Activated naive CD8-positive, alpha-beta T cell (primary cell): ENCODE data around the gene ABHD17C.

Source experiments
- H3K27ac Mint-ChIP-seq: one replicate; pipeline ENCODE4 v1.8.0; 2021; ENCODE audit warnings: mixed read lengths
- H3K27me3 Mint-ChIP-seq: one replicate; pipeline ENCODE4 v1.8.0; 2021; ENCODE audit warnings: mixed read lengths
- H3K36me3 Mint-ChIP-seq: one replicate; pipeline ENCODE4 v1.8.0; 2021; ENCODE audit warnings: mixed read lengths
- H3K4me1 Mint-ChIP-seq: one replicate; pipeline ENCODE4 v1.8.0; 2021; ENCODE audit warnings: low read depth, mixed read lengths
- H3K4me3 Mint-ChIP-seq: one replicate; pipeline ENCODE4 v1.8.0; 2021; ENCODE audit warnings: mild to moderate bottlenecking, mixed read lengths
- H3K9me3 Mint-ChIP-seq: one replicate; pipeline ENCODE4 v1.8.0; 2021; ENCODE audit warnings: low read depth, mixed read lengths

Gene ABHD17C

DNA sequence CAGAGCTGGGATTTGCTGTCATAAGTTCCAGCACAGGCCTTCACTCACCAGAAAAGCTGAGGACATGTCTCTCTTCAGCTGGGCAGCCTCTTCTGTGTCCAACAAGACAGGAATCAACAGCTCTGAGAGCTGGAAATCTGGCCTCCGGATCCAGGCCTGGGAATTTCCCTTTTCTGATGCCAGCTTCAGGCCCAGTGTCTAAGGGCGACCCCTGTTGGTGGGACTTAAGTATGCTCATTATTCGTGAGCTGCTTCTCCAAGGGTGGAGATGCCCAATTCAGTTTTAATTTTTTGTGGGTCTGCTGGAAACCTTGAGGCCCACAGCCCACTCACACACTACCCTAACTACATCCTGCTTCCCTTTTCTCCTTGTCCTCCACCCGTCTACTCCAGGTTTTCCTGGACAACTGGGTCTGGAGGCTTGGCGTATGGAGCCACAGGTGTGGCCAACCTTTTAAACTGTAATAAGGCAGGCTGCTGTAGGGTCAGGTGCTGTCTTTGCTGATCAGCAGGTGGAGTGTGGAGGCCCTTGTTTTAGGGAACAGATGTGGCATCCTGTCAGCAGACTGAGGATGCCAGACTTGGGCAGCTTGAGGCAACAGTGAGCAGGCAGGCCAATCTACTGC lies 81.4 kb downstream of the ABHD17C start:
- Mint-ChIP-seq H3K27me3 (peaks cover 23% of the 10 kb centered on the region), H3K36me3 (no peaks in the 10 kb centered on the region), H3K4me3 (no peak overlapping the region), H3K27ac (no peak overlapping the region), H3K4me1 (peaks cover 7% of the 10 kb centered on the region), H3K9me3 (no peaks in the 10 kb centered on the region)

DNA sequence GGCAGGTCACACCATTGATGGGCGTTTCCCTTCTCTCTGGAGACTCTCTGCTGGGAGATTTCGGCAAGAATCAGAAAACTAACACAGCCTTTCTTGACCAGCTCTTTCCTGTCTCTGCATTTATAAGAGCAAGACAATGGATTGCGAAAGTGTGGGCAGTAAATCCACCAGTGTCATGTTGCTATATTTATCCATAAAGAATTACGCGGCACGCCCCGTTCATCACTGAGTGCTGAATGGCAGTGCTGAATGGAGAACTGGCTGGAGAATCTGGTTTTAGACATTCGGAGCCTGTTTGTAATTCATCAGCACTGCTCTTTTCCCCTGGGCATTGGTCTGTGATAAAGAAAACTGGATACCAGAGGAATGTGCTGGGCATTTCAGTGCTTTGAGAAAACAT lies 82.0 kb downstream of the ABHD17C start:
- Mint-ChIP-seq H3K9me3 (no peaks in the 10 kb centered on the region), H3K4me1 (peaks cover 7% of the 10 kb centered on the region), H3K36me3 (no peaks in the 10 kb centered on the region), H3K27ac (no peak overlapping the region), H3K4me3 (no peak overlapping the region), H3K27me3 (peaks cover 29% of the 10 kb centered on the region)

DNA sequence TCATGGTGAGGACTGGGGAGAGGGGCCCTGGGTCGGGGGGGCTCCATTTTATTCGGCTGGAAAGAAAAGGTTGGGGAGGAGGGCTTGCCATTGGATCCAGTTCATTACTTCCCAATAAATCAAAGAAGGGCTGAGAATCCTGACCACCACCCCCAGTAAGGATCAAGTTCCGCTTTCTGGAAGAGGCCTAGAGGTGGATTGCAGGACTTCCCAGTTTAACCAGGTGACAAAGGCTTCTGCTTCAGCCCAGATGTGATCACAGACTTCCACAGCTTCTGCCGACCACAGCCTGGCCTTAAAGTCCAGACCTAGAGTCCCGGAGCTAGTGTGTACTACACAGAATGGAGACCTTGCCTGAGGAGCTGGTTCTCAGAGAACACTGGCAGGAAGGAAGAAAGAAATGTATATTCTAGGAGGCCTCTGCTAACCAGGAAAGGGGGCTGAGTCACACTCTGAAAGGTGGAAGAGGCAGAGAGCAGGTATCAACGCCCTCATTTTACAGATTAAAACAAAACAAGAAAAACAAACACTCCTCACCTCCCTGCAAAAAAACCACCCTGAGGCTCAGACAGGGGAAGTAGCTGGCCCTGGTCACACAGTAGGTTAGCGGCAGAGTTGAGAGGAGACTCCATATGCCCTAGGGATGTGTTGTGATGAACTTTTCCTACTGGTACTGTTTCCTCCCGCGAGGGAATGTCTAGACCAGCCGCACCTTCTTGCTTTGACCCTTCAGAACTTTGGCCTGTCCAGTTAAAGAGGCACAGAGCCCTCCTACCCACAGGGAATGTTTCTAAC lies 82.9 kb downstream of the ABHD17C start:
- Mint-ChIP-seq H3K36me3 (no peaks in the 10 kb centered on the region), H3K4me3 (peak overlapping the region; percentile 33), H3K4me1 (peaks cover 11% of the 10 kb centered on the region), H3K9me3 (no peaks in the 10 kb centered on the region), H3K27ac (no peak overlapping the region), H3K27me3 (peaks cover 30% of the 10 kb centered on the region)

DNA sequence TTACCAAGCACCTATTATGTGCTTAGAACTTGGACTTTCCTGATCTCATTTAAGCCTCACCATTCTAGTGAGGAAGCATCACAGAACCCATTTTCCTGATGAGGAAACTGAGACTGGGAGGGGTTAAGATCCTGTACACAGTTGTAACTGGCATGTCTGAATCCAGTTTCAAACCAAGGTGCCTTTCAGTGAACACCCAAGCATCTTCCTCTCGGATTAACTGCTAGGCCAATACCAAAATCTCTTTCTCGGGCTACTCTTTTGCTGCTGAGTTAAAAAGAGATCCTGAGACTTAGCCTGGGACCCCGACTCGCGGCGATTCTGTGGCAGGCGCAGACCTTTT lies 83.5 kb downstream of the ABHD17C start:
- Mint-ChIP-seq H3K36me3 (no peaks in the 10 kb centered on the region), H3K27ac (no peak overlapping the region), H3K27me3 (peaks cover 30% of the 10 kb centered on the region), H3K9me3 (no peaks in the 10 kb centered on the region), H3K4me3 (no peak overlapping the region), H3K4me1 (peaks cover 16% of the 10 kb centered on the region)

DNA sequence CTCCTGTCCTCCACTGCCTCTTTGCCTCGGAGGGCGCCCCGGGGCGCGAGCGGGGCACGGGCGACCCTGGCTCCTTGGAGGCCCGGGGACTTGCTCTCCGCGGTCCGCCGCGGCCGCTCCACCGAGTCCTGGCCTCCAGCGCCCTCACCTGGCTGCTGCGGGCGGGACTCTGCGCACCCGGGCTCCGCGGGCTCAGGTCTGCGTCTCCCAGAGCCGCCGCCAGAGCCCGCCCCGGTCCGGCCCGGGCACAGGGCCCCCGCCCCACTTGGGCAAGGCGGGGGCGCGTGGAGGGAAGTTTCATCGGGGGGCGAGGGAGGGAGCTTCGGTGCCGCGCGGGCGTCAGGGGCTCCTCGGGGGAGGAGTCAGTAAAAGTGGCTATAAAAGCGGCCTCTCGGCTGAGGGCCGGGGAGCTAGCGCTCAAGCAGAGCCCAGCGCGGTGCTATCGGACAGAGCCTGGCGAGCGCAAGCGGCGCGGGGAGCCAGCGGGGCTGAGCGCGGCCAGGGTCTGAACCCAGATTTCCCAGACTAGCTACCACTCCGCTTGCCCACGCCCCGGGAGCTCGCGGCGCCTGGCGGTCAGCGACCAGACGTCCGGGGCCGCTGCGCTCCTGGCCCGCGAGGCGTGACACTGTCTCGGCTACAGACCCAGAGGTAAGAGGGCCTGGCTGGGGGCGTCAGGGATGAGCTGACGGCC lies 84.0 kb downstream of the ABHD17C start, which contains the start of gene CEMIP:
Gene CEMIP (plus strand): TSS at position 407 of the 694 bp plus-strand sequence. CDS start 94,510 bp downstream, outside the sequence.
- peaks cover 30% of the 10 kb centered on the region for H3K27me3 Mint-ChIP-seq
- peak within 1 kb of the TSS; percentile 73 for H3K4me3 Mint-ChIP-seq
- H3K9me3 Mint-ChIP-seq: no peaks in the 10 kb centered on the region
- H3K36me3 Mint-ChIP-seq: no peaks in the 10 kb centered on the region
- peaks cover 19% of the 10 kb centered on the region for H3K4me1 Mint-ChIP-seq
- no peak within 1 kb of the TSS for H3K27ac Mint-ChIP-seq

DNA sequence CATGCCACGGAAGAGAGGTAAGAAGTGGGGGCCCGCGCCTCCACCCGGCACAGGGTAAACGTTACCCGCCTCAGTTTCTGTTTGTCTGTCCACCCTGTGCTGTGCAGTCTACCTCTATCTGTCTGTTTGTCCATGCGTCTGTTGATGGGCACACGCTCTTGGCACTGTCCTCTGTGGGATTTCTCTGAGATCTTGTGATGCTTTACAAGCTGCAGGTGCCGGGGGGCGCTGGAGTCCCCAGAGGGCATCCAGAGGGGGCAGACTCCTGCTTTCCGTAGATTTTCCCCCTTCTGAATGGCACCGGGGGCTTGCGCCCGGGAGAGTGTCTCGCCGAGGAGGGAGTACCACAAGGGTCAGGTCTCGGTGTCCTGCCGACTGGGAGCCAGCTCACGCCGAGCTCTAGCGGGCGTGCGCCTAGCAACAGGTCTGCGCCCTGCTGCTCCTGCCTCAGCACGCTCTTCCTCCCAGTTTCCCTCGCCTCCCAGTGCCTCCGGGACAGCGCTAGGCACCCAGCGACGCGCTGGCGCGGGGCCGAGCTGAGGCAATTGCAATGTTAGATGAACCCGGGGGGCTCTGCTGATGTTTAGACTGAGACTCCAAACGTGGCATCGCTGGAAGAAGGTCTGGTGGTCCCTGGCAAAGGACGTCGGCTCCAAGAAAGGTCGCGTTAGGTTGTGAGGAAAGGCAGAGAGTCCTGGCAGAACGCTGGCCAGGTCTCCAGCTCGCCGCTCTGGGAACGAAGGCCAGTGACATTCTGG lies 84.7 kb downstream of the ABHD17C start:
- peaks cover 19% of the 10 kb centered on the region for H3K4me1 Mint-ChIP-seq
- no peaks in the 10 kb centered on the region for H3K9me3 Mint-ChIP-seq
- peaks cover 29% of the 10 kb centered on the region for H3K27me3 Mint-ChIP-seq
- peak overlapping the region; percentile 73 for H3K4me3 Mint-ChIP-seq
- no peaks in the 10 kb centered on the region for H3K36me3 Mint-ChIP-seq
- no peak overlapping the region for H3K27ac Mint-ChIP-seq

DNA sequence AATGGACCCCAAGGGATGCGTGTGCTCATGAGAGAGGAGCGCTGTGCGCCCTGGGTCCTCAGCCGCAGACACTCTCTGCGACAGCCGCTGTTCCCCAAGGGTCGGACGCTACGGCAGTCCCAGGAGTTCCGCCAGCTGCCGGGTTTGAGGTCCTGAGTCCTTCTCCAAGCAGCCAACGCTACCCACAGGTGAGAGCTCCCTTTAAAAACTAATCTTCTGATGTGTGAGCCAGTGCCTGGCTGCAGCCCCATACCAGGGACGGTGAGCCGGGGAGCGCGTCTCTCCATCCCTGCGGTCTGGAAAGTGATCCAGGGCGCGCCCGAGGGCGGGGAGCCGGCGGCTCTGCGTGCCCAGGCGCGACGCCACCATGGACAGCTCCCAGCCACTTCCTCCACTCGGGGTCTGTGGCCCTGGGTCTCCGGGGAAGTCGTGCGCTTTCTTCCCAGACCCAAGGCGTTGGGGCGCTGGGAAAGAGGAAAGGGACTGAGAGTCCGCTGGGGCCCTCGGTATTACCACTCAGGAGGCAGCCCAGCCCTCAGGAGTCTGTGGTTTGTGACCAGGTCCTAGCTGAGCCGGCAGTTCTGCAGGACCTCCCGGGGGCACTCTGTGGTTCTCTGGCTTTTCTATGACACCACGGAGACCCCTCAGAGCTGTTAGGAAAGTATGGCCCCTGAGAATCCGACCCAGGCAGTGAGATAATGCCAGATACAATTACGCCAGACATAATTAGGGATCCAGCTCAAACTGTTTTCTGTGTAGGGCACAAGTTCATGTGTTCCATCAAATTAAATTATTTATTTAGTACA lies 85.5 kb downstream of the ABHD17C start:
- Mint-ChIP-seq H3K36me3 (no peaks in the 10 kb centered on the region), H3K9me3 (no peaks in the 10 kb centered on the region), H3K27ac (no peak overlapping the region), H3K27me3 (peaks cover 29% of the 10 kb centered on the region), H3K4me3 (peak overlapping the region; percentile 73), H3K4me1 (peaks cover 19% of the 10 kb centered on the region)

DNA sequence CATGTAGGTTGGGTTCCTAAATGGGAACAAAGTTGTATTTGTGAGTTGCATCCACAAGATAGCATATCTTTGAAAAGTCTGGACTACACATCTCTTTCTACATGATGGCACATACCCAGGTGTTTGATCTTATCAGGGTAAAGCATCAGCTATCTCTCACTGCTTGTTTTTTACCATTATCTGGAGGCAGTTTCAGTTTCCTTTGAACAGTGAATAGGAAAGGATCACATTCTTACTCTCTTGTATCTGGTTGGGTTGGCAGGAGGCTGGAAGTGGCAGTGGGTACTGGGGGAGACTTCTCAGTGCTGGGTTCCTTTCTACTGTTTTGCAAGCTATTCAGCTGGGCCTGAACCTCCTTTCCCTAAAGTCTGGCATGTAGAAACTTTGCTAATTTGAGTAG lies 88.2 kb downstream of the ABHD17C start:
- H3K4me1 Mint-ChIP-seq: peaks cover 19% of the 10 kb centered on the region
- H3K4me3 Mint-ChIP-seq: no peak overlapping the region
- H3K27ac Mint-ChIP-seq: no peak overlapping the region
- H3K27me3 Mint-ChIP-seq: peaks cover 22% of the 10 kb centered on the region
- H3K36me3 Mint-ChIP-seq: no peaks in the 10 kb centered on the region
- no peaks in the 10 kb centered on the region for H3K9me3 Mint-ChIP-seq

DNA sequence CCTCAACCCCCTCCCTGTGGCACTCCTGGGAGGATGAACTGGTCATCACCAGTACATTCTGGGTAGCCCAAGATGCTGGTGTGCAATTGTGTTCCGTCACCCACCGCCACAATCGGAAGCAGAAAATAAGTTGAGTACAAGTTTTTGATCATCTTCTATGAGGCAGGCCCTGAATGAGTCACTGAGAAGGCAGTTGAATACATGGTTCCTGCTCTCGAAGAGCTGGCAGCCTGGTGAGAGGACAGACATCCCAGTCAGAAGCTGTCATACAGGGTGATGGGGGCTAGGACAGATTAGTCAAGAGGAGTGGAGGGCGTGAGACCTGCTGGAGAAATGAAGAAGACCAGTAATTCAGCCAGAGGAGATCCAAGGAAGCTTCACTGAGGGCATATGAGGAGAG lies 90.2 kb downstream of the ABHD17C start:
- H3K9me3 Mint-ChIP-seq: no peaks in the 10 kb centered on the region
- H3K4me3 Mint-ChIP-seq: no peak overlapping the region
- peaks cover 10% of the 10 kb centered on the region for H3K27me3 Mint-ChIP-seq
- H3K27ac Mint-ChIP-seq: no peak overlapping the region
- H3K4me1 Mint-ChIP-seq: peaks cover 12% of the 10 kb centered on the region
- no peaks in the 10 kb centered on the region for H3K36me3 Mint-ChIP-seq

DNA sequence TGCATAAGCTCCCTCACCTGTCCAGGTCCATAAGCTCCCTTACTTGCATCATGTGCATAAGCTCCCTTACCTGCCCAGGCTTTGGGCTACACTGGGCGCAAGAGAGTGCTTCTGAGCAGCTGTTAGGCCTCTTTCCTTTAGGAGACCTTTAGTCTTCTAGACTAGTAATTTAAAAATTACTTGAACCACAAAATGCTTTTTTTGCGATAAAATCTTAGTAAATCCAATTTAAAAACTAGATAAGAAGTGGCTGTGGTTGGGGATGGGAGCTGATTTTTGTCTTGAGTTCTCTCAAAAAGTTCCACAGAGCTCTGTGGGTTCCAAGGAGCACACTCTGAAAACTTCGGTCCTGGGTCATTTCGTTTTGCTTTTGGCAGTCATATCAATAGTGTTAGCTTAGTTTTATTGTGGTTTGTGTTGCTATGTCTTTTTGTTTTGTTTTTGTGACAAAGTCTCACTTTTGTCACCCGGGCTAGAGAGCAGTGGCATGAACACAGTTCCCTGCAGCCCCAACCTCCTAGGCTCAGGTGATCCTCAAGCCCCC lies 90.8 kb downstream of the ABHD17C start:
- Mint-ChIP-seq H3K27me3 (peaks cover 9% of the 10 kb centered on the region), H3K36me3 (no peaks in the 10 kb centered on the region), H3K9me3 (no peaks in the 10 kb centered on the region), H3K27ac (no peak overlapping the region), H3K4me1 (peaks cover 12% of the 10 kb centered on the region), H3K4me3 (no peak overlapping the region)

DNA sequence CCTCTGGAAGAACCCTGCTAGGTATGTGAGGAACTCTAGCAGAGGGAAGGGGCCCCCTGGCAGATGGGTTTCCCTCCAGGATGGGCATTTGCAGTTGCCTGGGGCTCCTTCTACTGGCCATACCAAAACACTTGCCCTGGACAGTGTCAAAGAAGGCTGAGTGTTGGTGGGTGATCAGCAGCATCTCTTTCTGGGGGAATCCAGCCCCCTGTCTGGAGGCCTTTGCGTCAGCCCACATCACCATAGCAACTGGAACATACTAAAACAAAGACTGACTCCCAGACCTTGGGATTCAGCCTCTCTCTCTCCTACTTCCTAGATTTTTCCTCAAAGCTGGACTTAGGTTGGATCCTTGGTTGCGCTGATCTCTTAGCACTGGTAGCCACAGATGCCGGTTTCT lies 92.2 kb downstream of the ABHD17C start:
- Mint-ChIP-seq H3K27ac (no peak overlapping the region), H3K27me3 (no peaks in the 10 kb centered on the region), H3K9me3 (no peaks in the 10 kb centered on the region), H3K4me1 (peaks cover 12% of the 10 kb centered on the region), H3K36me3 (no peaks in the 10 kb centered on the region), H3K4me3 (no peak overlapping the region)

DNA sequence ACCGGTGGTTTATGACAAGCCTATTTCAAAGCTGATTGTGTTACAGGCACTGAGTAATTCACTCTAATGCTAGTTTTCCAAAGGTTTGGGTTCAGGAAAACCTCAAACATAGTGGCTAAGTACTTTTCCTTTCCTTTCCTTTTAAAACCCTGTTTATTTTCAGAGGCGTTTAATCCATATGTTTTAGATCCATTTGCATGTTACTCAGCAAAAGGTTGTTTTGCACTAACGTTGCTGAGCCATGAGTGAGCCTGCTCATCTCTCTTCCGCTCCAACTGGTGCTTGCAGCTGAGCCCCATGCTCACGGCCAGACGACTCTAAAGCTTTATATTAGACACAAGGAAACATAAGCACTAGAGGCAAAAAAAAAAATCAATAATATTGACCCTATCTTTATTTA lies 93.4 kb downstream of the ABHD17C start:
- H3K4me3 Mint-ChIP-seq: no peak overlapping the region
- no peak overlapping the region for H3K27ac Mint-ChIP-seq
- H3K9me3 Mint-ChIP-seq: no peaks in the 10 kb centered on the region
- H3K4me1 Mint-ChIP-seq: peaks cover 3% of the 10 kb centered on the region
- H3K27me3 Mint-ChIP-seq: peaks cover under 1% of the 10 kb centered on the region
- no peaks in the 10 kb centered on the region for H3K36me3 Mint-ChIP-seq

DNA sequence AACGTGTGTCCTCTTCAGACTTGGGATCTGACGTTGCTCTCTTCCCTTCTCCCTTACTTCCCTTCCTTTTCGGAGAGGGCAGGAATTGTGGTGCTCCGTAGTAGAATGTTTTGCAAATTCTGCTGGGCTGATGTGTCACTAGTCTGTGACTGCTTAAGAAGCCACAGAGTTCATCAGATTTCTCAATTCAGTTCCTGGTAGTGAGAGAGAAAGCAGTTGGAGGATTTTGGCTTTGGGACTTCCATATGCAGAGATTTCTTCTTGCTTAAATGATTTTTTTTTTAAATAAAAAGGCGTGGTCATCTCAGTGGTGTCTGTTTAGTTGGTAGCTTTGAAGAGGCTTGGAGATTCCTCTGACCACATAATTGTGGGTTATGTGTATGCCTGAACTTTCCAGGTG lies 94.2 kb downstream of the ABHD17C start:
- Mint-ChIP-seq H3K9me3 (no peaks in the 10 kb centered on the region), H3K27me3 (peaks cover 2% of the 10 kb centered on the region), H3K4me1 (no peaks in the 10 kb centered on the region), H3K36me3 (no peaks in the 10 kb centered on the region), H3K27ac (no peak overlapping the region), H3K4me3 (no peak overlapping the region)

DNA sequence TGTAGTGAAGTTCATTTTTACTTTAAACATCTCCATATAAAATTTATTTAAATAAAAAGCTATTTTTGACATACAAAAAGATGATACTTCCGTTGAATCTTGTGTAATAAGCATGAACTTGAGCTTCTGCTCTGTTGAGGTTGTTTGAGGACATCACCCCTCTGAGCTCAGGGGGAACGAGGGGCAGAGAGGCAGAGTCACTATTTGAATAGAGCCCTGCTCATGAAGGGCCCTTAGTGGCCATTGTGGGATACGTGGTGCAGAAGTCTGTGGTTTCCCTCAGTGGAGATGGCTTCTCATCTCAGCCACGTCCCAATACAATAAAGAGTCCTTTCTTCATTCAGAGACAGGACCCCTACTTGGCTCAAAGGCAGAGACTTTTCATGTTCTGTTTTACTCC lies 94.7 kb downstream of the ABHD17C start:
- H3K4me1 Mint-ChIP-seq: no peaks in the 10 kb centered on the region

More for the DNA sequence above, 94.7 kb downstream of the ABHD17C start:
- Mint-ChIP-seq H3K9me3 (no peaks in the 10 kb centered on the region), H3K27ac (no peak overlapping the region), H3K36me3 (no peaks in the 10 kb centered on the region), H3K27me3 (peaks cover 2% of the 10 kb centered on the region), H3K4me3 (no peak overlapping the region)
